Upper lobe of left lung (tissue), 6 donors: ENCODE data around the gene HEATR9. TPM values are rescaled to one million over a fixed set of nuclear protein-coding genes. Genes with fewer than 3 reads are reported as not detected.

ENCODE experiments used
- ATAC-seq, 2 donors: fragments of 200-7000 bp; cut with Tn5 transposase; one replicate each; pipeline ENCODE4 v1.9.1; 2022; ENCODE audit warnings: mild to moderate bottlenecking in 2 of 2, moderate library complexity in 2 of 2; ENCODE audit not compliant: low FRiP score in 2 of 2
- DNase-seq, 2 donors: peaks; one replicate each; pipeline ENCODE4 v3.0.0-alpha.2; 2019 to 2020
- H3K27ac ChIP-seq, 4 donors: fragments of 200-600 bp; sonication (generic); one replicate each; pipeline ENCODE4 v1.5.1; 2016 to 2019
- H3K27me3 ChIP-seq, 4 donors: fragments of 200-600 bp; sonication (generic); one replicate each; pipeline ENCODE4 v1.5.1; 2017 to 2019
- H3K36me3 ChIP-seq, 4 donors: fragments of 200-600 bp; sonication (generic); one replicate each; pipeline ENCODE4 v1.5.1; 2016 to 2019
- H3K4me1 ChIP-seq, 4 donors: fragments of 200-600 bp; sonication (generic); one replicate each; pipeline ENCODE4 v1.5.1; 2018 to 2019
- H3K4me3 ChIP-seq, 4 donors: fragments of 200-600 bp; sonication (generic); one replicate each; pipeline ENCODE4 v1.5.1; 2017 to 2019; ENCODE audit warnings: mild to moderate bottlenecking in 2 of 4, moderate library complexity in 1 of 4
- H3K9me3 ChIP-seq, 4 donors: fragments of 200-600 bp; sonication (generic); one replicate each; pipeline ENCODE4 v1.5.1; 2018 to 2019
- EP300 ChIP-seq, 4 donors: sonication (generic); formaldehyde crosslinking; IDR thresholded peaks; one replicate each; pipeline ENCODE4 v1.5.1; 2017; ENCODE audit warnings: antibody characterized with exemption in 4 of 4, control low read depth in 2 of 4
- POLR2A ChIP-seq, 4 donors: fragments of 450-650 bp; IDR thresholded peaks; one replicate each; pipeline ENCODE4 v1.5.1; 2016 to 2017; ENCODE audit warnings: antibody characterized with exemption in 4 of 4, mild to moderate bottlenecking in 2 of 4
- POLR2AphosphoS5 ChIP-seq, 2 donors: sonication (generic); formaldehyde crosslinking; IDR thresholded peaks; one replicate each; pipeline ENCODE4 v1.5.1; 2017; ENCODE audit warnings: antibody characterized with exemption in 2 of 2
- WGBS, 2 donors: methylation state at CpG; one replicate each; pipeline ENCODE4 v1.1.5; 2017 to 2018; 5-methylcytosine and 5-hydroxymethylcytosine counted together
- total RNA-seq, 6 donors: library from RNA; depleted of rRNA in 4 of 6; stranded (reverse); fragments of >200 nt in 4 of 6; gene quantifications; one replicate each; pipeline versions ENCODE4 v1.1.0 to v1.2.1, GENCODE V29; 2016 to 2021
- TF ChIP-seq, protein P1 (sequence below), 6 experiments: fragments of 450-650 bp in 4 of 6; fragments of 200-600 bp in 2 of 6; sonication (generic) in 2 of 6; IDR thresholded peaks; one replicate each; pipeline ENCODE4 v1.5.1; 2016 to 2019; ENCODE audit warnings: antibody characterized with exemption in 6 of 6
- donor health status: DM: no; HTN: no; CAD: no; lungs with moderate emphysema.
- donor health status: DM: no; HTN: yes; CAD: no; lungs with severe emphysema.

HEATR9 gene
- total RNA-seq, 6 donors from 2014 or later = 0.13 to 0.30 TPM; not detected in 4

GRCh38 chr17:35890774-35891155 is 22.1 kb upstream of the HEATR9 start:
- Histone ChIP-seq H3K4me3 (no peak overlapping the region), H3K27ac (peak overlapping the region in 1 of 4 donors; percentile 13), H3K9me3 (no peaks in the 10 kb centered on the region), H3K36me3 (no peaks in the 10 kb centered on the region), H3K27me3 (no peaks in the 10 kb centered on the region), H3K4me1 (peaks cover 0 to 12% (median 5%) of the 10 kb centered on the region in 4 donors)
- no peak for TF ChIP-seq POLR2A (IDR thresholded peaks at IDR 0.05)
- peak in 1 of 2 donors; percentile 40 for TF ChIP-seq POLR2AphosphoS5 (IDR thresholded peaks at IDR 0.05)
- ATAC-seq = peak in 1 of 2 donors; percentile 32
- DNase-seq = peak in 1 of 2 donors; percentile 50
- 62 to 75% methylated on average over 3 to 4 of the region's 4 CpGs for WGBS, 2 donors

- H3K27ac ChIP-seq = peak overlapping the region in 2 of 4 donors; percentile 7 to 11
- H3K9me3 ChIP-seq = no peaks in the 10 kb centered on the region
- 82 to 88% methylated on average over 2 of the region's 2 CpGs for WGBS, 2 donors
- no peak for TF ChIP-seq POLR2A (IDR thresholded peaks at IDR 0.05)
- TF ChIP-seq, protein P1, sequence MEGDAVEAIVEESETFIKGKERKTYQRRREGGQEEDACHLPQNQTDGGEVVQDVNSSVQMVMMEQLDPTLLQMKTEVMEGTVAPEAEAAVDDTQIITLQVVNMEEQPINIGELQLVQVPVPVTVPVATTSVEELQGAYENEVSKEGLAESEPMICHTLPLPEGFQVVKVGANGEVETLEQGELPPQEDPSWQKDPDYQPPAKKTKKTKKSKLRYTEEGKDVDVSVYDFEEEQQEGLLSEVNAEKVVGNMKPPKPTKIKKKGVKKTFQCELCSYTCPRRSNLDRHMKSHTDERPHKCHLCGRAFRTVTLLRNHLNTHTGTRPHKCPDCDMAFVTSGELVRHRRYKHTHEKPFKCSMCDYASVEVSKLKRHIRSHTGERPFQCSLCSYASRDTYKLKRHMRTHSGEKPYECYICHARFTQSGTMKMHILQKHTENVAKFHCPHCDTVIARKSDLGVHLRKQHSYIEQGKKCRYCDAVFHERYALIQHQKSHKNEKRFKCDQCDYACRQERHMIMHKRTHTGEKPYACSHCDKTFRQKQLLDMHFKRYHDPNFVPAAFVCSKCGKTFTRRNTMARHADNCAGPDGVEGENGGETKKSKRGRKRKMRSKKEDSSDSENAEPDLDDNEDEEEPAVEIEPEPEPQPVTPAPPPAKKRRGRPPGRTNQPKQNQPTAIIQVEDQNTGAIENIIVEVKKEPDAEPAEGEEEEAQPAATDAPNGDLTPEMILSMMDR (IDR thresholded peaks at IDR 0.05) = no peak
- TF ChIP-seq EP300 (IDR thresholded peaks at IDR 0.05) = no peak
- no peak for TF ChIP-seq POLR2AphosphoS5 (IDR thresholded peaks at IDR 0.05)
- DNase-seq (no peak), ATAC-seq (peak in 1 of 2 donors; percentile 47)
- no peaks in the 10 kb centered on the region for H3K36me3 ChIP-seq
- H3K4me3 ChIP-seq = no peak overlapping the region
- no peaks in the 10 kb centered on the region for H3K27me3 ChIP-seq
- peaks cover 0 to 12% (median 5%) of the 10 kb centered on the region in 4 donors for H3K4me1 ChIP-seq
Measured at GRCh38 chr17:35889818-35890773, 21.4 kb upstream of the HEATR9 start.

DNA sequence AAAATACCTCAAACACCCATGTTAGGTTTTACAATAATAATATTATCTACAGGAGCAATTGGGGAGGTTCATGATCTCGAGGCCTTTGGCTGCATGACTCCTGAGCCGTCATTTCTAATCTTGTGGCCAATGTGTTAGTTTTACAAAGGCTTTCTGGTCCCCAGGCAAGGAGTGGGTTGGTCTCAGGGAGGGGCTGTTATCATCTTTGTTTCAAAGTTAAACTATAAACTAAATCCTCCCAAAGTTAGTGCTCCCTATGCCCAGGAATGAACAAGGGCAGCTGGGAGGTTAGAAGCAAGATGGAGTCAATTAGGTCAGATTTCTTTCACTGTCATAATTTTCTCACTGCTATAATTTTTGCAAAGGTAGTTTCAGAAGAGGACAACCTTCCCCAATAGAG is 20.6 kb upstream of the HEATR9 start:
- no peaks in the 10 kb centered on the region for H3K27me3 ChIP-seq
- ATAC-seq (no peak), DNase-seq (no peak)
- TF ChIP-seq EP300 (IDR thresholded peaks at IDR 0.05) (no peak), POLR2A (IDR thresholded peaks at IDR 0.05) (no peak), POLR2AphosphoS5 (IDR thresholded peaks at IDR 0.05) (no peak)
- TF ChIP-seq, protein P1 (IDR thresholded peaks at IDR 0.05) = no peak
- no peaks in the 10 kb centered on the region for H3K36me3 ChIP-seq
- peaks cover 0 to 12% (median 5%) of the 10 kb centered on the region in 4 donors for H3K4me1 ChIP-seq
- WGBS, 2 donors = 90 to 91% methylated on average over 2 of the region's 2 CpGs
- H3K27ac ChIP-seq = no peak overlapping the region
- no peaks in the 10 kb centered on the region for H3K9me3 ChIP-seq
- no peak overlapping the region for H3K4me3 ChIP-seq

DNA sequence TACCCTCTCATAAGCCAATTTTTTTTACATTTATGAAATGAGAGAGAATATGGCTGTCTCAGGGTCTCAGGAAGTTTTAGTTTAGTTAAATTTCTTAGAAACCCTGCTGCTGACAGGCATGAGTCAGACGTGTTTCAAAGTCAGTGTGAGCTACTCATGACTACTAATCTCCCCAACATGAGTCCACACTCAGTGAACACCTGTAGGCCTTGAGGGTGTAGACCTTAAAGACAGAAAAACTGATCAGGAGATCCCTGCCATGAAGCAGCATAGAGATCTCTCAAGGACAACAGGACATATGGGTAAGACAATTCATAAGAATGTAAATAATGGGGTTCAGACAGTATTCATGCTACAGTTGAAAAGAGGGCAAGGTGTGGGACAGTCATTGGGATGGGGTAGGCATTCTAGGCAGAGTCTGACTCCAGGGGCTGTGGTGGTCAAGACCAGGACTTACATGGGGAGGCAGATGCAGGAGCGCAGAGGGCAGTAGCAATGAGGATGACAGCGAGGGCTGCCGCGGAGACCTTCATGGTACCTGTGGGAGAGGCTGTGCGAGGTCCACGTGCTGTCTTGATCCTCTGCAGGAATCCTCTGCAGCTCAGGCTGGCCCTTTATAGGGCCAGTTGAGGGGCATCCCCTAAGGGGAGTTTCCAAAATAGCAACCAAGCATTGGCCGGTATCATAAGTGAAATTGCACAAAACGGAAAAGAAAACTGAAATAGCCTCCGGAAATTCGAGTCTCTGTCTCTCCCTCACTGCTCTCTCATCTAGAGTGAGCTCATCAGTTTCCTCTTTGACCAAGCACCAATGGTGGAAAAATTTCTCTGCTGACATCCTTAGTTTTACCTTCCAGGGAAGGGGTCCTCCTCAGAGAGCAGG is 11.3 kb upstream of the HEATR9 start, which contains the start of gene CCL5:
CCL5 (minus strand) TSS at position 588 of the 882 bp plus-strand sequence.
- Histone ChIP-seq H3K27ac (peak within 1 kb of the TSS in 2 of 4 donors; percentile 44 to 45), H3K36me3 (no peaks in the 10 kb centered on the region), H3K9me3 (no peaks in the 10 kb centered on the region), H3K27me3 (no peaks in the 10 kb centered on the region), H3K4me3 (peak within 1 kb of the TSS in 3 of 4 donors; percentile 8 to 29 (median 23)), H3K4me1 (no peaks in the 10 kb centered on the region)
- DNase-seq (no peak), ATAC-seq (peak; percentile 42 to 58)
- WGBS, 2 donors = 65 to 76% methylated on average over 11 of the region's 11 CpGs
- peak; percentile 6 to 29 for TF ChIP-seq POLR2AphosphoS5 (IDR thresholded peaks at IDR 0.05)
- no peak for TF ChIP-seq EP300 (IDR thresholded peaks at IDR 0.05)
- TF ChIP-seq POLR2A (IDR thresholded peaks at IDR 0.05) = peak in 1 of 4 donors; percentile 56

DNA sequence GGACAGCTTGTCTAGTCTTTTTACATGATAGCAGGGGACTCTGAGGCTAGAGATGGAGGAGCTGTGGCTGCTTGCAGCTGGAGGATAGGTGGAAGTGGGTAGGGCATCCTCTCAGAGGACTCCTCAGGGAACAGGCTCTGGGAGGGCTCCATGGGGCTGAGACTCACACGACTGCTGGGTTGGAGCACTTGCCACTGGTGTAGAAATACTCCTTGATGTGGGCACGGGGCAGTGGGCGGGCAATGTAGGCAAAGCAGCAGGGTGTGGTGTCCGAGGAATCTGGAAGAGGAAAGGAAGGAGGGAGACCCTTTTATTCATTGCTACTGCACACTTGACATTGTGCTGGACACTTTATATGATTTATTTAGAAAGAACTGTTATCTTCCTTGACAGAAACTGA is 9.7 kb upstream of the HEATR9 start:
- TF ChIP-seq POLR2A (IDR thresholded peaks at IDR 0.05) = no peak
- TF ChIP-seq, protein P1 (IDR thresholded peaks at IDR 0.05) = no peak
- no peak for TF ChIP-seq EP300 (IDR thresholded peaks at IDR 0.05)
- no peak for ATAC-seq
- H3K4me1 ChIP-seq = no peaks in the 10 kb centered on the region
- WGBS, 2 donors = 56 to 66% methylated on average over 4 of the region's 4 CpGs
- no peak for DNase-seq
- no peaks in the 10 kb centered on the region for H3K36me3 ChIP-seq
- no peaks in the 10 kb centered on the region for H3K27me3 ChIP-seq
- peak overlapping the region in 1 of 4 donors; percentile 30 for H3K27ac ChIP-seq
- peak overlapping the region in 2 of 4 donors; percentile 3 to 29 for H3K4me3 ChIP-seq
- H3K9me3 ChIP-seq = no peaks in the 10 kb centered on the region
